Activated CD4-positive, alpha-beta T cell treated with anti-CD3 and anti-CD28 coated beads, Interleukin-2, amount 10 ng/mL, durations not matched to agents 7 days and 5 days (primary cell): ENCODE data around the gene ARHGAP32. TPM values are rescaled to one million over a fixed set of nuclear protein-coding genes. Genes with fewer than 3 reads are reported as not detected.

ENCODE experiments used
- CTCF ChIA-PET: fragments of 350-600 bp; sonication (Branson Sonifier 250); formaldehyde crosslinking; loops from one replicate; lab custom pipeline; 2021; ENCODE audit warnings: antibody characterized with exemption; lab: Charles Lee
- POLR2A ChIA-PET: fragments of 350-600 bp; sonication (Branson Sonifier 250); formaldehyde crosslinking; loops from one replicate; lab custom pipeline; 2021; ENCODE audit warnings: antibody characterized with exemption; lab: Charles Lee
- DNase-seq: peaks from one replicate; pipeline ENCODE4 v3.0.0-alpha.2; 2020
- H3K27ac Mint-ChIP-seq: one replicate; pipeline ENCODE4 v1.8.0; 2021; ENCODE audit warnings: mild to moderate bottlenecking, moderate library complexity, mixed read lengths
- H3K27me3 Mint-ChIP-seq: one replicate; pipeline ENCODE4 v1.8.0; 2021; ENCODE audit warnings: mixed read lengths
- H3K36me3 Mint-ChIP-seq: one replicate; pipeline ENCODE4 v1.8.0; 2021; ENCODE audit warnings: low read depth, mixed read lengths
- H3K4me1 Mint-ChIP-seq: one replicate; pipeline ENCODE4 v1.8.0; 2021; ENCODE audit warnings: mixed read lengths
- H3K4me3 Mint-ChIP-seq: one replicate; pipeline ENCODE4 v1.8.0; 2021; ENCODE audit warnings: mild to moderate bottlenecking, moderate library complexity, mixed read lengths
- H3K9me3 Mint-ChIP-seq: one replicate; pipeline ENCODE4 v1.8.0; 2021; ENCODE audit warnings: mixed read lengths
- total RNA-seq, 2 experiments: library from RNA; stranded (reverse); gene quantifications; one replicate each; pipeline ENCODE4 v1.2.3, GENCODE V29; 2021

The ARHGAP32 gene
- total RNA-seq, 2 experiments from 2014 or later = 4.8 to 5.1 TPM

DNA sequence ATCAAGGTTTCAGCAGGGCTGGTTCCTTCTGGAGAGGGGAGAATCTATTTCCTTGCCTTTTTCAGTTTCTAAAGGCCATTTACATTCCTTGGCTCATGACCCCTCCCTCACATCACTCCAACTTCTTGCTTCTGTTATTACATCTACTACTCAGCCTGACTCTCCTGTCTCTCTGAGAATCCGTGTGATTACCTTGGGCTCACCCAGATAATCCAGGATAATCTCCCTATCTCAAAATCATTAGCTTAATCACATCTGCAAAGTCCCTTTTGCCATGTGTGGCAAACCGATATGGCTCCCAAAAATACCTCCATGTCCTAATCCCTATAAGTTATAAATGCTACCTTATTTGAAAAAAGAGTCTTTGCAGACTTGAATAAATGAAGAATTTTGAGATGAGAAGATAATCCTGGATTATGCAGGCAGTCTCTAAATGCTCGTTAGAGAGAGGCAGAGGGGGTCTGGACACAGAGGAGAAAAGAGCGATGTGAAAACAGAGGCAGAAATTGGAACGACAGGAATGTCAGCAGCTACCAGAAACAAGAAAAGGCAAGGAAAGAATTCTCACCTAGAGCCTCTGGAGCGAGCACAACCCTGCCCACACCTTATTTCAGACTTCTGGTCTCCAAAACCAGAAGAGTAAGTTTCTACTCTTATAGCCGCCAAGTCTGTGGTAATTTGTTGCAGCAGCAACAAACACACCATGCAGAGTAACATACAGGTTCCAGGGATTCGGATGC lies 23.6 kb upstream of the ARHGAP32 start:
- ChIA-PET POLR2A (no interaction called here), CTCF (no interaction called here)
- H3K4me3 Mint-ChIP-seq = no peak overlapping the region
- H3K36me3 Mint-ChIP-seq = no peaks in the 10 kb centered on the region
- no peak overlapping the region for H3K27ac Mint-ChIP-seq
- no peaks in the 10 kb centered on the region for H3K9me3 Mint-ChIP-seq
- H3K4me1 Mint-ChIP-seq = peaks cover 2% of the 10 kb centered on the region
- no peaks in the 10 kb centered on the region for H3K27me3 Mint-ChIP-seq
- DNase-seq = no peak

DNA sequence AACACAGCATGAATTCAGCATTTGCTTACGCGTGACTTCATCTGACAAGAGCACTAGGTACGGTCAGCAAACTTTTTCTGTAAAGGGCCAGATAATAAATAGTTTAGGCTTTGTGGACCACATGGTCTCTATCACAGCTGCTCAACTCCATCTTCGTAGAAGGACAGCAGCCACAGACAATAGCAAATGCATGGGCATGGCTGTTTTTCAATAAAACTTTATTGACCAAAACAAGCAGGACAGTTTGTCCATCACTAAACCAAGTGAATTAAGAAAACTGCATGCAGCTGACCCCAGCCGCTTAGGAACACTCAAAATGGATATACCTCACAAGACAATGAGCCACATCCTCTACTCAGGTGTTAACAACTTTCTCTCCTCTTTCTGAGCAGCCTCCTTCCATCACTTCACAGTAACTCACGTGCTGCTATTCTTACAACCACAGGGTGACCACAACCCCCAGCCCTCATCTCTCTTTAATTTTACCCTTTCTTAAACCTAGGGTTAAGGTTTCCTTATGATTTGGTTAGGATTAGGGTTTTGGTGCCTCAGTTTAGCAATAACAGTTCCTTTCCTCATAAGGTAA lies 22.7 kb upstream of the ARHGAP32 start:
- CTCF ChIA-PET = no interaction called here
- H3K36me3 Mint-ChIP-seq = no peaks in the 10 kb centered on the region
- H3K9me3 Mint-ChIP-seq = no peaks in the 10 kb centered on the region
- POLR2A ChIA-PET = no interaction called here
- peaks cover 2% of the 10 kb centered on the region for H3K4me1 Mint-ChIP-seq
- no peak overlapping the region for H3K4me3 Mint-ChIP-seq
- no peak for DNase-seq
- H3K27me3 Mint-ChIP-seq = no peaks in the 10 kb centered on the region
- no peak overlapping the region for H3K27ac Mint-ChIP-seq

DNA sequence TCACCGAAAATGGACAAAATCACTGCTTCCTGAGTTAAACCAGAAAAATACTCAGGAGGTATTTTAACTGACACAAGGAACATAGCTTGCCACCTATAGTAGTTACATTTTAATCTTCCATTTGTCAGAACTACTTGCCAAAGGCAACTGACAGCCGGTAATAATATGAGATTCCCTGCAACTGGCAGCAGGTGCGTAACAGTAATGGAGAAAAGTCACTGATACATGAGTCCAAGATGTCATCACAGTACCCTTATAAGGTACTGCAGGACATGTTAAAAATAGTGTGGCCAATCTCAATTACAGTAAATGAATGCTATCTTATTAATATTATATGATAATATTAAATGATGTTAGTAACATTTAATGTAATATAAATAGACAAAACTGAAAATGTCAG lies 21.1 kb upstream of the ARHGAP32 start:
- no peak for DNase-seq
- ChIA-PET CTCF (no interaction called here), POLR2A (no interaction called here)
- H3K36me3 Mint-ChIP-seq = no peaks in the 10 kb centered on the region
- no peaks in the 10 kb centered on the region for H3K9me3 Mint-ChIP-seq
- H3K27me3 Mint-ChIP-seq = peaks cover 1% of the 10 kb centered on the region
- H3K4me1 Mint-ChIP-seq = peaks cover 2% of the 10 kb centered on the region
- no peak overlapping the region for H3K4me3 Mint-ChIP-seq
- H3K27ac Mint-ChIP-seq = no peak overlapping the region

DNA sequence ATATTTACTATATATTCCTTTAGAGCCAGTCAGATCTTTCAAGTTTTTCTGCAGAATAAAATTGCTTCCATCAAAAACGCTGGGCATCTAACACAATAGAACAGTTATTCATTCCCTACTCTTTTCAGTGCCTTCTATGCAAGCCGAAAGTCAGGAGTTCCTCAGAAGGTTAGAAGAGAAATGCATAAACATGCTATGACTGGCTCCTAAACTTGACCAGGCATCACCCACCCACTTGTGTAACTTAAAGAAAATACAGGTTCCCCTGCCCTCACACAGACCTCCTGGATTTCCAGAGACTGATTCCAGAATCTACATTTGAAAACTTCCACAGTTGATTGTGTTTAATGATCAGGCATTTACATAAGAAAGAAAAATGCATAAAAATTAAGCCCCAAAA lies 19.3 kb upstream of the ARHGAP32 start:
- H3K4me3 Mint-ChIP-seq = no peak overlapping the region
- no peak overlapping the region for H3K27ac Mint-ChIP-seq
- H3K36me3 Mint-ChIP-seq = no peaks in the 10 kb centered on the region
- DNase-seq = no peak
- POLR2A ChIA-PET = no interaction called here
- H3K4me1 Mint-ChIP-seq = peaks cover 2% of the 10 kb centered on the region
- H3K27me3 Mint-ChIP-seq = peaks cover 1% of the 10 kb centered on the region
- no peaks in the 10 kb centered on the region for H3K9me3 Mint-ChIP-seq
- CTCF ChIA-PET = no interaction called here

DNA sequence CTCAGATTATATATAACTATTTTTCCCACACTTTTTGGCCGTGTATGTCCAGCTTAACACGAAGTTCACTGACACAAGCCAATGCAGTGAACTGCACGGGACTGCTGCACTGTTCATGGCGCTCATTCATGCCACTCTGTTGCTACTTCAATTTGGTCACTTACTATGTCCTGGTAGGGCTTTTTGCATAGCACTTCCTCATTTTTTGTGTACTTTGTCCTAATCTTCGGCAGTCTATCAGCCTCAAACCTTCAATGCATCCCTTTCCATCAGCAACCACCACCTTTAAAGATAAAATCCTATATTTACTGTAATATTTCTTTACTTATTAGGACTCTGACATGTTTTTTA lies 18.7 kb upstream of the ARHGAP32 start:
- Mint-ChIP-seq H3K27me3 (peaks cover 1% of the 10 kb centered on the region), H3K4me3 (no peak overlapping the region), H3K36me3 (no peaks in the 10 kb centered on the region), H3K9me3 (no peaks in the 10 kb centered on the region), H3K27ac (no peak overlapping the region), H3K4me1 (peaks cover 2% of the 10 kb centered on the region)
- DNase-seq = no peak
- ChIA-PET CTCF (no interaction called here), POLR2A (no interaction called here)

DNA sequence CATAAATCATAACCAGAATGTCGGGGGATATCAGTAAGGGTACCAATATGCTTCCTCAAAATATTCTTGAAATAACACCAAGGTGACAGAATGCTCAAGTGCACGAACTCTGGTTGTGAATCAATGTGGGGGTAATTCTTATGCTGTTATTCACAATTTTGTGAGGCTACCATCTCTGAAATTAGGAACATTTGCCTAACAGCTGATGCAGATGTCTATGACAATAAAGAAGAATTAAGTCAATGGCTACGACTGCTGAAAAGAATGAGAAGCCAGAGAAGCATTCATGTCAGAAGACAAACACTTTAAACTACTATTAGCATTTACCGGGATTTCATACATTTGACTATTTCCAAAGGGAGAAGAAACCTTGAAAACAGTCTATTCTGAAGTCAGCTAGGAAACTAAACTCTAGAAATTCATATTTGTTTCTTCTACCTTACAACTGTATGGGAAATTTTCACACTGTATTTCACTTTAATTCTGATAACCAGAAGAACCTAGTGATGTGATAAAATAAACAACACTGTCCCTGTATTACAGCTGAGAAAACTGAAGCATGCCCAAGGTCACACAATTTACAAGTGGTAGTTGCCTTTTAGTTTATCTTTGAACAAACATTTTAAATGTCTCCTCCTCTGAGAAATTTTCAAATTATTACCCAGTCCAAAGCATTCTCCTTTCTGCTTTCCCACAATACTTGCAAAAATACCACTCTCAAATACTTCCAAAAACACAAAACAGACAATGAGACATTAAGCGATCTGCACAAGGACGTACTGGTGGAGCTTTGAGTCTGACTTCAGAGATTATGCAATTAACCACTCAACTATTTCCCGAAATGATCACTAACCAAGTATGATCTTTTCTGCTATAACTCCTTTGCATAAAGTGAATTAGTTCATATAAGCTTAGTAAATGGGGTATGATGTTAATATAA lies 18.0 kb upstream of the ARHGAP32 start:
- no peaks in the 10 kb centered on the region for H3K9me3 Mint-ChIP-seq
- peaks cover 2% of the 10 kb centered on the region for H3K4me1 Mint-ChIP-seq
- no peak overlapping the region for H3K27ac Mint-ChIP-seq
- peaks cover 1% of the 10 kb centered on the region for H3K27me3 Mint-ChIP-seq
- POLR2A ChIA-PET = no interaction called here
- H3K36me3 Mint-ChIP-seq = no peaks in the 10 kb centered on the region
- CTCF ChIA-PET = no interaction called here
- DNase-seq = no peak
- no peak overlapping the region for H3K4me3 Mint-ChIP-seq

DNA sequence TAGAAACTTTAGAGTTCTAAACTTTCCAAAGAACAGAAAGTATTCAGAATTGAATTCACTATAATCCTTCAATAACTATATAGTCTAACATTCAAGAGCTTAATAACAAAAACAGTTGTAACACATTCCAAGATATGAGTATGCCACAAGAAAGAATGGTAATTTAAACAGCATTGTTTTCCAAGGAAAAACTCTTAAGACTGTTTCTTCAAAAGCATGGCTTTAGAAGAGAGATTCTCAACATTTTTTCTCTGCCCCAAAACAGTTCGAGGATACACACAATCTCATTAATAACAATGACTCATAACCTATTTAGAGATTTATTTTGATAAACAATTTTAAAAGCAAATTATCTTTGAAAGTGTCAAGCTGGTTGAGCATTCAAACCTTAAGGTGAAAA lies 16.7 kb upstream of the ARHGAP32 start:
- Mint-ChIP-seq H3K4me1 (no peaks in the 10 kb centered on the region), H3K4me3 (no peak overlapping the region), H3K9me3 (no peaks in the 10 kb centered on the region), H3K27me3 (peaks cover 1% of the 10 kb centered on the region), H3K27ac (no peak overlapping the region), H3K36me3 (no peaks in the 10 kb centered on the region)
- no peak for DNase-seq
- ChIA-PET CTCF (no interaction called here), POLR2A (no interaction called here)

DNA sequence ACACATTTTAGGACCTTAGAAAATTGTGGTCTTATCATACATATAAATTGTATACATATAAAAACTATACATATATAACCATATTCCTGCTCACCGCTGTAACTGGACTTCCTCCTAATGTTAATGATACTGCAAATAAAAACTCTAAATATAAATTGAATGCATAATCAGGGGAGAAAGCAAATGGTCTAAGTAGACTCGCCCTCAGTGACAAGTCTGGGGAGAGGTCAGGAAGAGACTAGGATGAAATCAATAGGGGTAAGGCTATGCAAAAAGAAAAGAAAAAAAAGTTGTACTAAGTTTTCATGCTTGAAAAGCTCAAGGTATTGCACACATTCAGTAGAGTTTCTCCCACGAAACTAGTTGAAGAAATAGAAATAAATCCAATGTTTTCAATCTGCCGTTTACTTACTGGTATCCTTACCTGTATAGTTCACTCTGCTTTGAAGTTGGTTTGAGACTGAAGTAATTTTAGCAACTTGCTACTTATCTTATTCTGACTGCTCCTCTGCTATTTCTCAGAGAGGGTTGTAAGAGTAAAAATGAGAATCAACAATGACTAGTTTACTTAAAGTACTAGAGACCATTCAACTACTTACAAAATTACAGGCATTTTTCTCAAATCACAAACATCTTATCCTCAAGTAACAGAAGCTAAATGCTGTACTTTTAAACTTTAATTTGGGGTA lies 12.2 kb upstream of the ARHGAP32 start:
- peaks cover 1% of the 10 kb centered on the region for H3K27me3 Mint-ChIP-seq
- no peaks in the 10 kb centered on the region for H3K4me1 Mint-ChIP-seq
- no peak overlapping the region for H3K4me3 Mint-ChIP-seq
- peaks cover 8% of the 10 kb centered on the region for H3K9me3 Mint-ChIP-seq
- peaks cover 4% of the 10 kb centered on the region for H3K36me3 Mint-ChIP-seq
- no peak overlapping the region for H3K27ac Mint-ChIP-seq
- POLR2A ChIA-PET = no interaction called here
- CTCF ChIA-PET = no interaction called here
- DNase-seq = no peak

DNA sequence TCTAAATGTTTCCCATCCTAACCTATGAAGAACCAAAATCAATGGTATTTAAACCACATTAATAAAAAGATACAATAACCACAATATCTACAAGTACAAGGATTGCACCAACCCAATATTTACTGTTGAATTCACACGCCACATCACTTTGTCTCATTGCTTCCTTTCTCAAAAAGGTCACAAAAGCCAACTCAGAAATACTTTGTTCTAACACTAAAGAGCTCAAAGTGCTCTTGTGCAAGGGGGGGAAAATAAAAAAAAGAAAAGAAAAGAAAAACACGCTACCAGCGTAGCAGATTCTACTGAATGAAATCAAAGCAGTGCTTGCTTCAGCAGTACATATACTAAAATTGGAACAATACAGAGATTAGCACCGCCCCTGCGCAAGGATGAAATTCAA lies 10.5 kb upstream of the ARHGAP32 start:
- POLR2A ChIA-PET = no interaction called here
- H3K36me3 Mint-ChIP-seq = peaks cover 8% of the 10 kb centered on the region
- peaks cover 16% of the 10 kb centered on the region for H3K9me3 Mint-ChIP-seq
- H3K27me3 Mint-ChIP-seq = no peaks in the 10 kb centered on the region
- H3K4me1 Mint-ChIP-seq = no peaks in the 10 kb centered on the region
- H3K4me3 Mint-ChIP-seq = no peak overlapping the region
- H3K27ac Mint-ChIP-seq = no peak overlapping the region
- no peak for DNase-seq
- CTCF ChIA-PET = no interaction called here

DNA sequence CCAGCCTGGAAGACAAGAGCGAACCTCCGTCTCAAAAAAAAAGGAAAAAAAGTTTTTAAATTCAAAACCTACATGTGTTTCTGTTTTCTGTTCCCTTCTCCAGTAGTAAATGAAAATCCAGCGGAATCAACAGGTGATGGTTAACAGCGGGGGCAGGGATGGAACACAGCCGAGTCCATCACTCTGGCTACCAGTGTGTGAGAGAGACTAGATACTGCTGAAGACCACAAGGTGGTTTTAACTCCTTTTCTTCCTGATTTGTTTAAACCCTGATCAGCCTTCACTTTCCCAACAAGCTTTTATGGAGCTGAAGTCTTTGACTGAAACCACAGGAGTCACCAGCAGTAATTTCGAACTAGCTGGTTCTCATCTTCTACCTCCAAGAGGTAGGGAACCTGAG lies 3.6 kb upstream of the ARHGAP32 start:
- POLR2A ChIA-PET = no interaction called here
- no peaks in the 10 kb centered on the region for H3K27me3 Mint-ChIP-seq
- H3K27ac Mint-ChIP-seq = no peak overlapping the region
- H3K9me3 Mint-ChIP-seq = peaks cover 16% of the 10 kb centered on the region
- peaks cover 8% of the 10 kb centered on the region for H3K36me3 Mint-ChIP-seq
- no peaks in the 10 kb centered on the region for H3K4me1 Mint-ChIP-seq
- CTCF ChIA-PET = no interaction called here
- DNase-seq = no peak
- H3K4me3 Mint-ChIP-seq = no peak overlapping the region

DNA sequence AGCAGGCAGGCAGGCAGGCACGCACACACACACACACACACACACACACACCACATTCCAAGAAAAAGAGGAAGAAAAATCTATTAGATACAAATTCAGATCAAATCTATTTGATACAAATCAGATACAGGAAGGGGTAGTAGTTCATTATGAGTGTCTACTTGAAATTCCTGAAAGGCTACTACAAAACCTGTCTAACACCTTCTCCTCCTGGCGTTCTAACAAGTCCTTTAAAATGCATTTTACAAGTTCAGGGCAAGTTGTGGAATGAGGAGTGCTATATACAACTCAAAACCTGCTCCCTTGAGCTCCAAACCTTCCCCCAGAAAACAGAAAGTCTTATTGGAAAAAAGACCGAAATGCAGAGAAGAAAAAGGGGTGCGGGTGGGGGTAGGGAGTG lies 476 bp downstream of the ARHGAP32 start:
- Mint-ChIP-seq H3K4me1 (no peaks in the 10 kb centered on the region), H3K4me3 (no peak overlapping the region), H3K27me3 (no peaks in the 10 kb centered on the region), H3K27ac (no peak overlapping the region), H3K36me3 (no peaks in the 10 kb centered on the region), H3K9me3 (no peaks in the 10 kb centered on the region)
- no peak for DNase-seq
- POLR2A ChIA-PET = no interaction called here
- CTCF ChIA-PET = no interaction called here

DNA sequence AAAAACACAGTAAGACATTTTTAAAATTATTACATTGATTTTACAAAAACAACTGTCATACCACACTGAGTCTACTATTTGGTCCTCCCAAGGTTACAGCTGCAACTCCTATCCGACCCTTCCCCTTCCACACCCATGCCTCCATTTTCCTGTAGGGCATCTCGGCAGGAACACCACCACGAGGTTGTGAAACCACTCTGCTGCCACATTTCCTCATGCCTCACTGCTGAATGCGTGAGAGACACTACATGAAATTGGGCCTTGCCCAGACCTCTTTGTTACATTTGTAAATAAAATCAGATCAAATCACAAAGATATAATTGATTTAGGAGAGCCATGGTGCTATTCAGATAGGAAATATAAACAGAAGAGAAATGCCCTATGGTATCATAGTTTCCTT lies 2.0 kb downstream of the ARHGAP32 start:
- Mint-ChIP-seq H3K27ac (no peak overlapping the region), H3K9me3 (peaks cover 4% of the 10 kb centered on the region)

DNA sequence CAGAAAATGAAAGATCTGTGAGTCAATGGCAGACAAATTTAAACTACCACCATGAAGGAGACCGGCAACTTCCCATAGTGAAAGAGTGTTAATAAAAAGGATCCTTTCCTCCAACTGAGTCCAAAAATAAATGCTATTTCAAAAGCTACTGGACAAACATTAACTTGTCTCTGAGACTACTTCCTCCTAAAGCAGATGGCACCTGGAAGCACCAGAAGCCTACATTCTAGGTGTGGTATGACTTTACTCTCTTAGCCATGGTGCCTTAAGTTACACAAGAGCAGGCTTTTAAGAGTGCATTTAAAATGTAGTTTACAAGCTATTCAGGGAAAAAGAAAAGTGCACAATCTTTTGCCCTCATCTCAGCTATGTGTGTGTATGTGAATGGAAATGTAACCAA lies 2.5 kb downstream of the ARHGAP32 start:
- ChIA-PET POLR2A (no interaction called here), CTCF (no interaction called here)
- Mint-ChIP-seq H3K4me1 (no peaks in the 10 kb centered on the region), H3K9me3 (peaks cover 5% of the 10 kb centered on the region), H3K36me3 (no peaks in the 10 kb centered on the region), H3K27ac (no peak overlapping the region), H3K4me3 (no peak overlapping the region), H3K27me3 (no peaks in the 10 kb centered on the region)
- no peak for DNase-seq

More for the DNA sequence above, 2.0 kb downstream of the ARHGAP32 start:
- no peak for DNase-seq
- H3K4me3 Mint-ChIP-seq = no peak overlapping the region
- CTCF ChIA-PET = no interaction called here
- POLR2A ChIA-PET = no interaction called here
- no peaks in the 10 kb centered on the region for H3K4me1 Mint-ChIP-seq
- no peaks in the 10 kb centered on the region for H3K27me3 Mint-ChIP-seq
- no peaks in the 10 kb centered on the region for H3K36me3 Mint-ChIP-seq
